ENCODE results near the gene GPR78.

DNA sequence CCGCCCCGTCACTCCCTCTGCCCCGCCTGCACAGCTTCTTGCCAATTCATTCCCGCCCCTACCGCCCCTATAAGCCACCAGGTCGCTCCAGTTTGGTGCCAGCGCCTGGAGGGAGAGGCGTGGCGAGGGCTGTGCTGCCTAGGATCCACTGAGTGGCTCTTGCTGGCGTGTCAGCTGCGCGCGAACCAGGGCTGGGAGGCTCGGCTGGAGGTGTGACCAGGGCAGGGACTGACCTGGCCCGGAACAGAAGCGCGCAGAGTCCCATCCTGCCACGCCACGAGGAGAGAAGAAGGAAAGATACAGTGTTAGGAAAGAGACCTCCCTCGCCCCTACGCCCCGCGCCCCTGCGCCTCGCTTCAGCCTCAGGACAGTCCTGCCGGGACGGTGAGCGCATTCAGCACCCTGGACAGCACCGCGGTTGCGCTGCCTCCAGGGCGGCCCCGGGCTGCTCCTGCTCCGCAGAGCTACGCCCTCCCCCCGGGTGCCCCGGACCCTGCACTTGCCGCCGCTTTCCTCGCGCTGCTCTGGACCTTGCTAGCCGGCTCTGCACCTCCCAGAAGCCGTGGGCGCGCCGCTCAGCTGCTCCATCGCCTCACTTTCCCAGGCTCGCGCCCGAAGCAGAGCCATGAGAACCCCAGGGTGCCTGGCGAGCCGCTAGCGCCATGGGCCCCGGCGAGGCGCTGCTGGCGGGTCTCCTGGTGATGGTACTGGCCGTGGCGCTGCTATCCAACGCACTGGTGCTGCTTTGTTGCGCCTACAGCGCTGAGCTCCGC lies at the start of gene GPR78:
- TF ChIP-seq CTCF (IDR thresholded peaks at IDR 0.05; ENCODE audit: insufficient read depth, low read depth, low read length): no peak
- TF ChIP-seq EZH2 (IDR thresholded peaks at IDR 0.05; ENCODE audit: insufficient read depth, low read length): no peak
